Testis (tissue), 3 donors: ENCODE measurements around the gene BRPF1. TPM values are rescaled to one million over a fixed set of nuclear protein-coding genes. Genes with fewer than 3 reads are reported as not detected.

Source experiments
- DNase-seq: peaks from one replicate; pipeline ENCODE4 v3.0.0-alpha.2; 2019
- H3K27ac ChIP-seq, 2 donors: fragments of 200-600 bp; sonication (generic); one replicate each; pipeline ENCODE4 v1.5.1; 2019
- H3K27me3 ChIP-seq: fragments of 200-600 bp; sonication (generic); one replicate; pipeline ENCODE4 v1.5.1; 2019
- H3K36me3 ChIP-seq: fragments of 200-600 bp; sonication (generic); one replicate; pipeline ENCODE4 v1.5.1; 2017; ENCODE audit warnings: low read depth; ENCODE audit errors: missing control alignments
- H3K4me1 ChIP-seq: fragments of 200-600 bp; sonication (generic); one replicate; pipeline ENCODE4 v1.5.1; 2019
- H3K4me3 ChIP-seq, 2 donors: fragments of 200-600 bp; sonication (generic); one replicate each; pipeline ENCODE4 v1.5.1; 2017 to 2019
- H3K9me3 ChIP-seq: fragments of 200-600 bp; sonication (generic); one replicate; pipeline ENCODE4 v1.5.1; 2017
- CTCF ChIP-seq, 3 experiments: fragments of 450-650 bp in 2 of 3; fragments of 200-600 bp in 1 of 3; sonication (generic) in 1 of 3; IDR thresholded peaks; one replicate each; pipeline ENCODE4 v1.5.1; 2016 to 2019; ENCODE audit warnings: antibody characterized with exemption in 3 of 3, mild to moderate bottlenecking in 2 of 3, moderate library complexity in 1 of 3
- POLR2A ChIP-seq: fragments of 450-650 bp; IDR thresholded peaks from one replicate; pipeline ENCODE4 v1.6.1; 2017; ENCODE audit warnings: antibody characterized with exemption, mild to moderate bottlenecking, moderate library complexity
- WGBS, 2 donors: methylation state at CpG; one replicate each; pipeline ENCODE4 v1.1.5; 2018; 5-methylcytosine and 5-hydroxymethylcytosine counted together
- intact Hi-C: fragments of 100-400 bp; cut with DNase I; formaldehyde crosslinking; loops from one replicate; pipeline ENCODE4 v1.15.1; 2023; ENCODE audit warnings: low total_unique reads
- polyA plus RNA-seq: library from polyadenylated mRNA; stranded (reverse); fragments of 350-450 nt; fragmentation: Illumina TruSeq; extraction: RNeasy Lipid Tissue Mini Kit (QIAGEN cat#74804); gene quantifications from one replicate; pipeline ENCODE4 v1.2.3, GENCODE V29; 2014; ENCODE audit warnings: low read depth, low replicate concordance; ENCODE audit not compliant: insufficient read depth
- total RNA-seq, 2 donors: library from RNA; depleted of rRNA; stranded (reverse); fragments of >200 nt; gene quantifications; one replicate each; pipeline ENCODE4 v1.2.3, GENCODE V29; 2016

BRPF1 gene
- total and polyA plus RNA-seq, 3 donors from 2014 or later = 47.4 to 58.4 (median 55.1) TPM

GRCh38 chr3:9732080-9732739 lies 675 bp downstream of the BRPF1 start:
- WGBS, 2 donors = 1 to 2% methylated on average over 14 to 17 of the region's 41 CpGs
- peak overlapping the region; percentile 94 to 97 for H3K27ac ChIP-seq
- peak; percentile 65 for DNase-seq
- H3K4me3 ChIP-seq = peak overlapping the region; percentile 85 to 91
- H3K4me1 ChIP-seq = peaks cover 19% of the 10 kb centered on the region
- intact Hi-C loops = no loop called here
- no peaks in the 10 kb centered on the region for H3K9me3 ChIP-seq
- no peak for TF ChIP-seq POLR2A
- TF ChIP-seq CTCF (IDR thresholded peaks at IDR 0.05) = no peak
- no peaks in the 10 kb centered on the region for H3K36me3 ChIP-seq
- H3K27me3 ChIP-seq = no peaks in the 10 kb centered on the region

GRCh38 chr3:9732740-9733115 lies 1.2 kb downstream of the BRPF1 start:
- Histone ChIP-seq H3K4me1 (peaks cover 19% of the 10 kb centered on the region), H3K36me3 (no peaks in the 10 kb centered on the region), H3K27me3 (no peaks in the 10 kb centered on the region), H3K9me3 (no peaks in the 10 kb centered on the region), H3K27ac (peak overlapping the region in 1 of 2 donors; percentile 94), H3K4me3 (peak overlapping the region; percentile 85 to 91)
- no peak for TF ChIP-seq POLR2A
- no peak for TF ChIP-seq CTCF (IDR thresholded peaks at IDR 0.05)
- intact Hi-C loops = no loop called here
- WGBS, 2 donors = 0 to 23% methylated on average over 2 to 7 of the region's 7 CpGs
- DNase-seq = no peak

GRCh38 chr3:9736831-9737230 lies 5.3 kb downstream of the BRPF1 start:
- Histone ChIP-seq H3K4me1 (peaks cover 19% of the 10 kb centered on the region), H3K36me3 (no peaks in the 10 kb centered on the region), H3K4me3 (no peak overlapping the region), H3K27me3 (no peaks in the 10 kb centered on the region), H3K9me3 (no peaks in the 10 kb centered on the region), H3K27ac (no peak overlapping the region)
- WGBS, 2 donors = 59 to 61% methylated on average over 2 of the region's 2 CpGs
- intact Hi-C loops = no loop called here
- no peak for TF ChIP-seq CTCF (IDR thresholded peaks at IDR 0.05)
- no peak for TF ChIP-seq POLR2A
- DNase-seq = peak; percentile 31

- DNase-seq = no peak
- TF ChIP-seq POLR2A (no peak), CTCF (IDR thresholded peaks at IDR 0.05) (no peak)
- 95 to 98% methylated on average over 8 to 15 of the region's 15 CpGs for WGBS, 2 donors
- H3K9me3 ChIP-seq = no peaks in the 10 kb centered on the region
- intact Hi-C loops = no loop called here
- no peak overlapping the region for H3K4me3 ChIP-seq
- H3K27me3 ChIP-seq = no peaks in the 10 kb centered on the region
- no peak overlapping the region for H3K27ac ChIP-seq
- peaks cover 6% of the 10 kb centered on the region for H3K4me1 ChIP-seq
- no peaks in the 10 kb centered on the region for H3K36me3 ChIP-seq
Measured at GRCh38 chr3:9739181-9739580, 7.6 kb downstream of the BRPF1 start.

GRCh38 chr3:9742560-9742959 lies 11.0 kb downstream of the BRPF1 start:
- Histone ChIP-seq H3K27ac (no peak overlapping the region), H3K4me1 (no peaks in the 10 kb centered on the region), H3K4me3 (no peak overlapping the region), H3K27me3 (no peaks in the 10 kb centered on the region), H3K36me3 (no peaks in the 10 kb centered on the region), H3K9me3 (no peaks in the 10 kb centered on the region)
- no peak for DNase-seq
- WGBS, 2 donors = 100% methylated on average over 1 of the region's 1 CpG
- intact Hi-C loops = no loop called here
- TF ChIP-seq CTCF (IDR thresholded peaks at IDR 0.05) (no peak), POLR2A (no peak)
